GM12878 (cell line): ENCODE data around the gene RAI14. TPM values are rescaled to one million over a fixed set of nuclear protein-coding genes. Genes with fewer than 3 reads are reported as not detected.

Source experiments
- ATAC-seq: fragments of 200-7000 bp; cut with Tn5 transposase; 3 replicates; pipeline ENCODE4 v1.9.1; 2020; ENCODE audit warnings: mild to moderate bottlenecking, moderate library complexity
- BruUV-seq: library from RNA; stranded (reverse); fragments of 400-500 nt; replicated peaks from 2 replicates; lab custom pipeline; 2021; lab: Mats Ljungman, UMichigan
- CTCF ChIA-PET: fragments of 300-600 bp; sonication (Branson Sonifier 250); formaldehyde crosslinking; extraction: SDS; loops from one replicate; lab custom pipeline; 2021; ENCODE audit warnings: inconsistent platforms; lab: Yijun Ruan, JAX
- POLR2A ChIA-PET: fragments of 350-600 bp; formaldehyde crosslinking; extraction: SDS; loops from one replicate; lab custom pipeline; 2021; ENCODE audit warnings: inconsistent platforms; lab: Charles Lee
- RAD21 ChIA-PET: fragments of 300-600 bp; sonication (Branson Sonifier 250); formaldehyde crosslinking; loops from one replicate; lab custom pipeline; 2023; ENCODE audit warnings: antibody characterized with exemption; ENCODE audit not compliant: unreplicated experiment; lab: Charles Lee
- SMC1A ChIA-PET: fragments of 300-600 bp; sonication (Branson Sonifier 250); formaldehyde crosslinking; loops from one replicate; lab custom pipeline; 2023; ENCODE audit not compliant: unreplicated experiment, uncharacterized antibody; lab: Charles Lee
- DNase-seq: peaks from one replicate; pipeline ENCODE4 v3.0.0-alpha.2; 2011; ENCODE audit warnings: low read depth, low spot score
- FAIRE-seq: peaks from 3 replicates; lab custom pipeline; 2011; peaks lifted over from hg19 to GRCh38; lab: Jason Lieb, UNC
- H2AFZ ChIP-seq: 2 replicates; pipeline ENCODE4 v1.6.0; 2011; ENCODE audit warnings: low read depth, low read length, control low read depth; ENCODE audit not compliant: control insufficient read depth
- H3K27ac ChIP-seq: 2 replicates; pipeline ENCODE4 v1.5.1; 2011; ENCODE audit warnings: control low read depth; ENCODE audit not compliant: control insufficient read depth, insufficient read depth
- H3K27me3 ChIP-seq, 2 experiments: replicated peaks in 1 of 2; 2 replicates each; pipeline versions ENCODE4 v1.6.0 to v1.6.1; 2011; ENCODE audit warnings: low read length in 1 of 2; ENCODE audit not compliant: control insufficient read depth in 2 of 2, insufficient read depth in 2 of 2
- H3K36me3 ChIP-seq, 2 experiments: 2 replicates each; pipeline ENCODE4 v1.5.1; 2011; ENCODE audit warnings: low read length in 1 of 2; ENCODE audit not compliant: control insufficient read depth in 2 of 2, insufficient read depth in 2 of 2
- H3K4me1 ChIP-seq: 2 replicates; pipeline ENCODE4 v1.6.1; 2011; ENCODE audit warnings: mild to moderate bottlenecking, low read length, moderate library complexity, mixed read lengths; ENCODE audit not compliant: control insufficient read depth, insufficient read depth
- H3K4me2 ChIP-seq: 2 replicates; pipeline ENCODE4 v1.6.0; 2011; ENCODE audit warnings: control low read depth; ENCODE audit not compliant: control insufficient read depth, insufficient read depth
- H3K4me3 ChIP-seq: fragments of 200-600 bp; sonication (generic); 2 replicates; pipeline ENCODE4 v1.5.1; 2016
- H3K79me2 ChIP-seq: 2 replicates; pipeline ENCODE4 v1.6.0; 2011; ENCODE audit warnings: low read length; ENCODE audit not compliant: control insufficient read depth, insufficient read depth
- H3K9ac ChIP-seq: 2 replicates; pipeline ENCODE4 v1.8.0; 2011; ENCODE audit warnings: low read length, control low read depth, mixed read lengths; ENCODE audit not compliant: control insufficient read depth, insufficient read depth
- H3K9me3 ChIP-seq: replicated peaks from 3 replicates; pipeline ENCODE4 v1.5.1; 2011; ENCODE audit warnings: mild to moderate bottlenecking, low read length; ENCODE audit not compliant: control insufficient read depth, insufficient read depth
- H4K20me1 ChIP-seq: 2 replicates; pipeline ENCODE4 v1.6.0; 2011; ENCODE audit not compliant: control insufficient read depth, insufficient read depth
- CBFB ChIP-seq: IDR thresholded peaks from 2 replicates; pipeline ENCODE4 v1.6.1; 2016; ENCODE audit warnings: antibody characterized with exemption, low read depth
- CHD4 ChIP-seq: fragments of 200-600 bp; sonication (generic); IDR thresholded peaks from 2 replicates; pipeline ENCODE4 v1.6.1; 2016; ENCODE audit warnings: mild to moderate bottlenecking
- E4F1 ChIP-seq: fragments of 450-650 bp; IDR thresholded peaks from 2 replicates; pipeline ENCODE4 v1.6.1; 2018; ENCODE audit warnings: borderline replicate concordance, mild to moderate bottlenecking; ENCODE audit not compliant: partially characterized antibody
- ETV6 ChIP-seq, 2 experiments: fragments of 450-650 bp in 1 of 2; IDR thresholded peaks in 1 of 2; conservative IDR thresholded peaks in 1 of 2; 2 replicates each; pipeline ENCODE4 v1.6.1; 2014; ENCODE audit warnings: antibody characterized with exemption in 1 of 2, borderline replicate concordance in 1 of 2, low read depth in 1 of 2, mild to moderate bottlenecking in 1 of 2, moderate library complexity in 1 of 2
- IRF4 ChIP-seq: IDR thresholded peaks from 2 replicates; pipeline ENCODE4 v1.6.1; 2011; ENCODE audit warnings: low read depth, low read length
- PAX5 ChIP-seq: IDR thresholded peaks from 2 replicates; pipeline ENCODE4 v1.6.1; 2011; ENCODE audit warnings: low read depth, low read length, borderline replicate concordance
- PAX8 ChIP-seq: fragments of 450-650 bp; IDR thresholded peaks from 2 replicates; pipeline ENCODE4 v1.6.1; 2017; ENCODE audit warnings: mild to moderate bottlenecking, moderate library complexity
- RB1 ChIP-seq: fragments of 450-650 bp; formaldehyde crosslinking; IDR thresholded peaks from 2 replicates; pipeline ENCODE4 v1.6.1; 2017; ENCODE audit warnings: mild to moderate bottlenecking, borderline replicate concordance
- ZNF217 ChIP-seq: fragments of 450-650 bp; IDR thresholded peaks from 2 replicates; pipeline ENCODE4 v1.6.1; 2017; ENCODE audit warnings: antibody characterized with exemption, mild to moderate bottlenecking
- WGBS: methylation state at CpG from one replicate; pipeline ENCODE4 v1.1.6; 2016; ENCODE audit warnings: low lambda C conversion rate; ENCODE audit not compliant: insufficient replicate concordance, insufficient coverage; ENCODE audit errors: missing lambda C conversion rate; 5-methylcytosine and 5-hydroxymethylcytosine counted together
- in situ Hi-C: fragments of 300-500 bp; cut with MboI; formaldehyde crosslinking; loops from 9 replicates; pipeline ENCODE4 v1.14.3; 2018; ENCODE audit warnings: mixed read lengths
- intact Hi-C: fragments of 100-400 bp; cut with micrococcal nuclease; formaldehyde crosslinking; loops from one replicate; pipeline ENCODE4 v1.14.2; 2022; ENCODE audit not compliant: unreplicated experiment
- polyA plus RNA-seq, 11 experiments: library from polyadenylated mRNA; depleted of rRNA in 4 of 11; unstranded in 6 of 11; stranded (reverse) in 5 of 11; fragments of >200 nt; fragmentation: Nextera tagmentation in 4 of 11; fragmentation: Illumina TruSeq in 1 of 11; extraction: Ambion mirVana in 4 of 11; extraction: Trizol in 1 of 11; gene quantifications; 1 replicate in 1 of 11; 2 replicates in 10 of 11; pipeline versions ENCODE4 v1.2.1 to v1.2.3, GENCODE V29; 2011 to 2016; ENCODE audit warnings: inconsistent platforms in 2 of 11, missing spikeins in 2 of 11, low read depth in 1 of 11
- total RNA-seq, 4 experiments: library from RNA; depleted of rRNA in 3 of 4; stranded (reverse); fragments of >200 nt in 3 of 4; fragmentation: Illumina TruSeq in 1 of 4; extraction: Trizol in 1 of 4; gene quantifications; 2 replicates each; pipeline versions ENCODE4 v1.2.1 to v1.2.3, GENCODE V29; 2013 to 2021
- TF ChIP-seq, protein P1 (sequence below): fragments of 450-650 bp; IDR thresholded peaks from 2 replicates; pipeline ENCODE4 v1.6.1; 2018; ENCODE audit warnings: mild to moderate bottlenecking, low read depth, moderate library complexity; ENCODE audit not compliant: partially characterized antibody

Gene RAI14
- total and polyA plus RNA-seq, 10 of the 15 experiments (the other 5 are each of a cell fraction or from before 2014, with no cell fraction given) = 0.18 to 4.6 (median 1.9) TPM

GRCh38 chr5:34706084-34706483 lies 50.0 kb downstream of the RAI14 start (continued):
- TF ChIP-seq E4F1 (no peak), PAX5 (no peak), ETV6 (conservative IDR thresholded peaks at IDR 0.05 in 1 of 2, IDR thresholded peaks at IDR 0.05 in 1 of 2; ENCODE audit: borderline replicate concordance in 1 of 2, low read depth in 1 of 2) (no peak), RB1 (no peak), CHD4 (no peak)

DNA sequence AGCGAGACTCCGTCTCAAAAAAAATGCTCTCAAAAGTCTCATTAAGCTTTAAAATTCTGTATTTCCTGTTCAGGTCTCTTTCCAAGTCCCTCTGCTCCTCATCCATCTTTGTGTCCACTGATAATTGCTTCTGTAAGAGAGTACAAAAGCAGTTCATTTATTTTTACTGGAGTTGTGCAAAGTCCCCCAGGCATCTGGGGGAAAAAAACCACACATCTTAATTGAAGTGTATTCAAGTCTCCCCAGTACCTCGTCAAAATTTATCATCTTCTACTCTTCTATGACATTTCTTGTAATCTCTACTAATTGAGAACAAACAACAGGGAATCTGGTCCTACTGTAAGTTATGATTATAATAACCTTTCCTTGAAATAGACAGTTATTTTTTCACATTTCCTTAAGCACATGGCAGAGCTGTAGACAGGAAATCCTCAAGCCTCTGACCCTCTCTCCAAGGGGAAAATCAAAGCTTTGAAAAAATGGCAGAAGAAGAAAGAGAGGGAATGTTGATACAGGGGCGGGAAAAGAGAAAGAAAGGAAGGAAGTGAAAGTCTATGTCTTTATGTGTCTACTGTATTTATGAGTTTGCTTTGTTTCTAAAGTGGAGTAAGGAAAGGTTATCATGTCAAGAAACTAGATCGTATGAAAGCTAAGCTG lies 51.5 kb downstream of the RAI14 start:
- in situ Hi-C loops (no loop called here), intact Hi-C loops (no loop called here)
- H3K4me2 ChIP-seq = no peak overlapping the region
- SMC1A ChIA-PET = interaction anchor here (1.4 kb wide), 1 partner anchor 8 kb away, joined by 3 read pairs; no protein-coding TSS in a partner anchor
- FAIRE-seq (no peak), DNase-seq (no peak), ATAC-seq (no peak)
- POLR2A ChIA-PET = no interaction called here
- no peak overlapping the region for H3K4me3 ChIP-seq
- RAD21 ChIA-PET = no interaction called here
- H3K27ac ChIP-seq = no peak overlapping the region
- TF ChIP-seq PAX8 (no peak), CBFB (no peak), IRF4 (no peak), ZNF217 (no peak)
- TF ChIP-seq, protein P1, sequence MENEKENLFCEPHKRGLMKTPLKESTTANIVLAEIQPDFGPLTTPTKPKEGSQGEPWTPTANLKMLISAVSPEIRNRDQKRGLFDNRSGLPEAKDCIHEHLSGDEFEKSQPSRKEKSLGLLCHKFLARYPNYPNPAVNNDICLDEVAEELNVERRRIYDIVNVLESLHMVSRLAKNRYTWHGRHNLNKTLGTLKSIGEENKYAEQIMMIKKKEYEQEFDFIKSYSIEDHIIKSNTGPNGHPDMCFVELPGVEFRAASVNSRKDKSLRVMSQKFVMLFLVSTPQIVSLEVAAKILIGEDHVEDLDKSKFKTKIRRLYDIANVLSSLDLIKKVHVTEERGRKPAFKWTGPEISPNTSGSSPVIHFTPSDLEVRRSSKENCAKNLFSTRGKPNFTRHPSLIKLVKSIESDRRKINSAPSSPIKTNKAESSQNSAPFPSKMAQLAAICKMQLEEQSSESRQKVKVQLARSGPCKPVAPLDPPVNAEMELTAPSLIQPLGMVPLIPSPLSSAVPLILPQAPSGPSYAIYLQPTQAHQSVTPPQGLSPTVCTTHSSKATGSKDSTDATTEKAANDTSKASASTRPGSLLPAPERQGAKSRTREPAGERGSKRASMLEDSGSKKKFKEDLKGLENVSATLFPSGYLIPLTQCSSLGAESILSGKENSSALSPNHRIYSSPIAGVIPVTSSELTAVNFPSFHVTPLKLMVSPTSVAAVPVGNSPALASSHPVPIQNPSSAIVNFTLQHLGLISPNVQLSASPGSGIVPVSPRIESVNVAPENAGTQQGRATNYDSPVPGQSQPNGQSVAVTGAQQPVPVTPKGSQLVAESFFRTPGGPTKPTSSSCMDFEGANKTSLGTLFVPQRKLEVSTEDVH = no peak
- no peak overlapping the region for H3K9ac ChIP-seq
- H4K20me1 ChIP-seq = no peaks in the 10 kb centered on the region
- no TSS peak for BruUV-seq
- H2AFZ ChIP-seq = no peak overlapping the region
- no peaks in the 10 kb centered on the region for H3K4me1 ChIP-seq
- CTCF ChIA-PET = no interaction called here
- 63% methylated on average over 5 of the region's 5 CpGs for WGBS
- no peaks in the 10 kb centered on the region for H3K9me3 ChIP-seq
- peaks cover 0 to 2% of the 10 kb centered on the region in 2 experiments; a peak in 1 of 4 replicates for H3K27me3 ChIP-seq
- H3K36me3 ChIP-seq = no peaks in the 10 kb centered on the region
- no peaks in the 10 kb centered on the region for H3K79me2 ChIP-seq
